GM12892 (cell line): Measurements from ENCODE around the gene MARCHF4.

Source experiments
- POLR2A ChIP-seq: IDR thresholded peaks from 2 replicates; pipeline ENCODE4 v1.6.1; 2011; ENCODE audit warnings: low read depth, low read length, control low read depth
- POLR2AphosphoS5 ChIP-seq: IDR thresholded peaks from 2 replicates; pipeline ENCODE4 v1.6.1; 2011; ENCODE audit warnings: low read depth, low read length, control low read depth

DNA sequence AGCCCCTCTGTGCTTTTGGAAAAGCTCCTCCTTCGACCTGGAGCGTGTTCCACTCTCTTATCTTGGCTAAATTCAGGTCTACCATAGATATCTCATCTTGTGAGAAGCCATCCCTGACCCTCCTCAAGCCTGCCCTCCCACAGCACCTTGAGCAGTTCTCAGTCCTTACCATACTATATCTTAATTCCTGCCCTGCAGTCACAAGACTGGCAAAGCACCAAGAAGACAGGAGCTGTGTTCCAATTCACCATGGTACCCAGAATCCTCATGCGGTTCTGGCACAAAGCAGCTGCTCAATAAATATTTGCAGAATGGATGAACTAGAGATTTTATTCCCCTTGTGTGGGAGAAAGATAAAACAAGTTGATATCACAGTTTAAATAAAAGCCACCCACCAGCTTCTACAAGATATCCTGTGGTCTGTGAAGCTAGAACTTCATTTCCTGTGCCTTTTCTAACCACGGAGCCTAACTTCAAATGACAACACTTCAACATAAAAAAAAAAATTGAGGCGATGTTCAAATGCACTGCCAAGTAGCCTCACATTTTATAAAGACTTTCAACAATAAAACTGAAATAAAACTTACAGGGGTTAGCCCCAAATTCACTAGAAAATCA, 19.5 kb downstream of the MARCHF4 start:
- TF ChIP-seq POLR2AphosphoS5 = no peak
- no peak for TF ChIP-seq POLR2A
